GM10248 (cell line): ENCODE results near the gene ITPR1.

Source experiments
- CTCF ChIA-PET: fragments of 300-600 bp; sonication (Branson Sonifier 250); formaldehyde crosslinking; extraction: SDS; loops from one replicate; lab custom pipeline; 2021; ENCODE audit warnings: antibody characterized with exemption; lab: Yijun Ruan, JAX
- POLR2A ChIA-PET: fragments of 350-650 bp; sonication (Branson Sonifier 250); formaldehyde crosslinking; extraction: SDS; loops from one replicate; lab custom pipeline; 2020; ENCODE audit warnings: antibody characterized with exemption; lab: Yijun Ruan, JAX
- DNase-seq: peaks from one replicate; pipeline ENCODE4 v3.0.0; 2012; ENCODE audit errors: extremely low spot score
- TF ChIP-seq, protein P1 (sequence below): IDR thresholded peaks from 2 replicates; pipeline ENCODE4 v1.5.1; 2012; ENCODE audit warnings: mild to moderate bottlenecking, low read depth; ENCODE audit errors: extremely low read depth, missing control alignments, control extremely low read depth

Gene ITPR1

GRCh38 chr3:4805662-4806061 is 312.5 kb downstream of the ITPR1 start:
- TF ChIP-seq, protein P1, sequence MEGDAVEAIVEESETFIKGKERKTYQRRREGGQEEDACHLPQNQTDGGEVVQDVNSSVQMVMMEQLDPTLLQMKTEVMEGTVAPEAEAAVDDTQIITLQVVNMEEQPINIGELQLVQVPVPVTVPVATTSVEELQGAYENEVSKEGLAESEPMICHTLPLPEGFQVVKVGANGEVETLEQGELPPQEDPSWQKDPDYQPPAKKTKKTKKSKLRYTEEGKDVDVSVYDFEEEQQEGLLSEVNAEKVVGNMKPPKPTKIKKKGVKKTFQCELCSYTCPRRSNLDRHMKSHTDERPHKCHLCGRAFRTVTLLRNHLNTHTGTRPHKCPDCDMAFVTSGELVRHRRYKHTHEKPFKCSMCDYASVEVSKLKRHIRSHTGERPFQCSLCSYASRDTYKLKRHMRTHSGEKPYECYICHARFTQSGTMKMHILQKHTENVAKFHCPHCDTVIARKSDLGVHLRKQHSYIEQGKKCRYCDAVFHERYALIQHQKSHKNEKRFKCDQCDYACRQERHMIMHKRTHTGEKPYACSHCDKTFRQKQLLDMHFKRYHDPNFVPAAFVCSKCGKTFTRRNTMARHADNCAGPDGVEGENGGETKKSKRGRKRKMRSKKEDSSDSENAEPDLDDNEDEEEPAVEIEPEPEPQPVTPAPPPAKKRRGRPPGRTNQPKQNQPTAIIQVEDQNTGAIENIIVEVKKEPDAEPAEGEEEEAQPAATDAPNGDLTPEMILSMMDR, result no peak
- POLR2A ChIA-PET, result no interaction called here
- CTCF ChIA-PET, result interaction anchor here (1.2 to 2.8 kb wide), 4 partner anchors 9 to 94 kb away, joined by 4 to 10 read pairs (median 8); no protein-coding TSS in a partner anchor
- no peak for DNase-seq

- DNase-seq, result no peak
- TF ChIP-seq, protein P1, result no peak
- ChIA-PET POLR2A (no interaction called here), CTCF (interaction anchor here (0.9 to 2.1 kb wide), 9 partner anchors 9 to 247 kb away, joined by 3 to 9 read pairs (median 4); no protein-coding TSS in a partner anchor)
Measured at GRCh38 chr3:4806535-4807108, 313.5 kb downstream of the ITPR1 start.

DNA sequence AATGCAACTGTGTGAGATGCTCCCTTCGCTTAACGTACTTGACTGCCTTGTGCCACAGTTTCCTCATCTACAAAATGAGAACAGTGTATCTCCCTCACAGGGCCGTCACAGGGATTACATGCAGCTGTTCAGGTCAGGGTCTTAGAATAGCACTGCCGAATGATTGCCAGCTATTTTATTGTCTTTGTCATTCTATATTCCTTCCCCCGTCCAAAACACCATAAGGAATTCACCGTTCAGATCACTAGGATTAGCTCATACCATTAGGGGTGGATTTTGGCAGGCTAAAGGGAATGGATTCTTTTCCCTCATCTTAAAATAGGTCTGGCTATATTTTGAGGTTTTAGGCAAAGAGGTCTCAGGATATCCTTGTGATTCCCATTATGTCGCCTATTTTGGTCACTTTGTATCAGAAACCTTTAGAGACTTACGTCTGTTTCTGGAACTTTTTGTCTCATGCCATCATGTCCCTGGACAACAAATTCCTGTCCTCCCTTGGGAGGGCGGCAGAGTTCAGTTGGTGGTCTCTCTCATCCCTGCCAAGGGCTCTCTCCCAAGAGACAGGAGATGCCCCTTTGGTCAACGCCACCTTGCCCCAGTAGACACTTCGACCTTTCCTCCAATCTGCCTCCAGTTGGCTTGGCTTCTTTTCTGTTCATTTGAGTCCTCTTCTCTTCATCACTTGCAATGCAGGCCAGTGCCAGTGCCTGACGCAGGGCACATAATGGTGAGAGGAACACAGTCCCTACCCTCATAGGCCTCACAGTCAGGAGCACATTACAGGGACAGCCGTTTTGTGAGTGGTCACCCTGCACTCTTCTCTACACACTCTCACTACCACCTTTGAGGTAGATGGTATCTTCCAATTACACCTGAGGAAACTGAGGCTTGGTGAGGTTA is 314.5 kb downstream of the ITPR1 start:
- TF ChIP-seq, protein P1, result no peak
- POLR2A ChIA-PET, result interaction anchor here (0.6 kb wide), 1 partner anchor 307 kb away, joined by 6 read pairs; no protein-coding TSS in a partner anchor
- CTCF ChIA-PET, result interaction anchor here (1.2 to 2.1 kb wide), 6 partner anchors 11 to 246 kb away, joined by 3 to 9 read pairs (median 3); no protein-coding TSS in a partner anchor
- no peak for DNase-seq

- DNase-seq, result no peak
- CTCF ChIA-PET, result interaction anchor here (0.7 to 1.8 kb wide), 3 partner anchors 15 to 97 kb away, joined by 3 to 4 read pairs (median 3); no protein-coding TSS in a partner anchor
- POLR2A ChIA-PET, result no interaction called here
- TF ChIP-seq, protein P1, result no peak
Measured at GRCh38 chr3:4808637-4809036, 315.5 kb downstream of the ITPR1 start.

GRCh38 chr3:4809922-4810321 is 316.8 kb downstream of the ITPR1 start:
- no peak for DNase-seq
- TF ChIP-seq, protein P1, result no peak
- ChIA-PET CTCF (interaction anchor here (0.9 to 2.2 kb wide), 7 partner anchors 10 to 248 kb away, joined by 3 to 8 read pairs (median 4); no protein-coding TSS in a partner anchor), POLR2A (interaction anchor here (0.5 kb wide), 1 partner anchor 59 kb away, joined by 3 read pairs; no protein-coding TSS in a partner anchor)

GRCh38 chr3:4812591-4812990 is 319.4 kb downstream of the ITPR1 start:
- TF ChIP-seq, protein P1, result no peak

More at GRCh38 chr3:4812591-4812990, 319.4 kb downstream of the ITPR1 start:
- ChIA-PET CTCF (interaction anchor here (1.0 kb wide), 1 partner anchor 101 kb away, joined by 4 read pairs; no protein-coding TSS in a partner anchor), POLR2A (no interaction called here)
- DNase-seq, result no peak
